ENCODE data around the gene KDM5D.

KDM5D gene

DNA sequence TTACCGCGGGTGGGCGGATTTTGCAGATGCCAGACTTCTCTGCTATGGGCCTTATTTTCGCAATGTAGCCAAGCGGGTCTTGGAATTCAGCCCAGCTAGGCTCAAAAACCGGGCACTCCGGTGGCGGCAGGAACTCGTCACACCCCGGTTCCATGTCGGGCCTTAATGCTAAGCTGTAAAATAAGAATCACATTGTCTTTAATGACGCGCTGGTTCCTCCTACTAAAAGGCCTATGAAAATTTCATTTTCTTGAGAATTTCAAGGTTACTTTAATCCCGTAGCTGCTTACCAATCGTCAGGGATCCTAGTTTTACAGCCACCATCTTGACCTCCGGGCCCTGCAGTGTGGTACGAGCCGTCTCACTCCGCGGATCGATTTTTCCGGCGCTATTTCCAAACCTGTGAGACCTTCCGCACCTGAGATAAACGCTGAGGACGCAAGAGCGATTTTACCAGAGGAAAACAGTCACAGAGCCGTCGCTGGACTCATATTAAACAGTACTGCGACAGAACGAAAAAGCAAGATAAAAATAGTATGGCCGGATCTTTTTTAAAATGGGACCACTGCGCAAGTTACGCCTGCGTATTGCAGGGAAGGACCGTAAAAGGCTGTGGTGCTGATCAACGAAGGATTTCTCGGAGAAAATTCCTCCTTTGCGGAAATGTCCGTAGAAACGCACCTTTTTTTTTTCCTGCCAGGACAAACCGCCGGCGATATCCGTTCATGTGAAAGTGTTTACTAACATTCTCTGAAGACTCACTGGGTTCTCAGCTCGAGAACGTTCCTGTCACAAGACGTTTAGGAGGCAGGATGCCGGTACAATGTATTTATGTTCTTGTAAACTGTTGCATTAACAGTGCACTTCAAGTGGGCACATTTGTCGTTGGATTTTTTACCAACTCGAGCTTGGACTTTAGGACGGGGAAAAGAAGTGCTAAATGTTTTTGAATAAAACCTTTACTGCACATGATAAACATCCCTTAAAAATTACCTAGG is at the start of gene KDM5D:
KDM5D (minus strand) TSS at position 346 of the 998 bp plus-strand sequence; CDS start at position 154, 192 bp downstream.
- peak; percentile 85 for DNase-seq

DNA sequence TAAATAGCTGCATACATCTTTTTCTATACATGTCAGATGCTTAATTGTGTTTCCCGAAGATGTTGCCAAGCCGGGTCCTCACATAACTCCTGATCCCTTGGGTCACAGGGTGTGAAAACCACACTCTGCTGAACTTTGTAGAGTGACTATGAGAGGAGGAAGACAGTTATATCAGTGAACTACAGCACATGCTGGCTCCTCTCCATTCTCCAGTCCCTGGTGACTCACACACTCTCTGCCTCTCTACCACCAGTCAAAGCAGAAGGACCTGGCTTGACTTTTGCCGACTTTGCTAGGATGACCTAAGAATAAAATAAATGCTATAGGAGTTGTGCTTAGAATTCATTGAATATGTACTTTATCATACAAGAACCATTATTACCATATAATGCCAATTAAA is 23.8 kb upstream of the KDM5D start:
- no peak for DNase-seq

DNA sequence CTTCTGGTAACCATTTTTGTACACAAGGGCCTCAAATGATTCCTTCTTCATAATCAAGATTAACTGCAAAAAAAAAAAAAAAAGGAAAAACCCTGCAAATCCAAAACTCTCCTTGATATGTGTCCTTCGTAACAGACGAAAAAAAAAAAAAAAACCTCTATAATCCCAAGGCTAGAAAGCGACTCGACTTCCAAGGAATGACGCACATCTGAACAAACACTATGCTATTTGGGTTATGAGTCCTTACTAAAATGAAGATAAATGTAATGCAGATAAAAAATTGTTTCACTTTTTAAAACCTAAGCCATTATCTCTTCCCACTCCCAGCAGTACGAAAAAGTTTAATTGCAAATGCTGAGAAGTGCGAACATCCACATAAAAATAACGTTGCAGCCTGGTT is 1.2 kb downstream of the KDM5D start:
- no peak for DNase-seq

DNA sequence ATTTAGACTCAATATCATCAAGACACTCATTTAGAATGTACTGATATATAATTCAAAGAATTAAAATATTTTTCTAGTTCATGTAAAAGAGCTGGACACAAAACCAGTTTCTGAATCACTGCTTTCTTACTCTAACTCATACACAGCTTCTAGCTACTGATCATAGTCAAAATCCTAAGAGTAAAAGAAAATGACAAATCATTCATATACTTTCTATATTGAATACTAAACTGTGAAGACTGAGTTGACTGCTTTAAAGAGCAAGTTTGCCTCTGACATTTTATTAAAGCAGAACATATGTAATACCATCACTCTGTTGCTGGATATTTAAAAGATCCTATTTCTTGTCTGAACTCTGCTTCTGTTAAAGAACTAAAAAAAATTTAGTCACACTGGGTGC is 2.4 kb downstream of the KDM5D start:
- DNase-seq, result no peak

DNA sequence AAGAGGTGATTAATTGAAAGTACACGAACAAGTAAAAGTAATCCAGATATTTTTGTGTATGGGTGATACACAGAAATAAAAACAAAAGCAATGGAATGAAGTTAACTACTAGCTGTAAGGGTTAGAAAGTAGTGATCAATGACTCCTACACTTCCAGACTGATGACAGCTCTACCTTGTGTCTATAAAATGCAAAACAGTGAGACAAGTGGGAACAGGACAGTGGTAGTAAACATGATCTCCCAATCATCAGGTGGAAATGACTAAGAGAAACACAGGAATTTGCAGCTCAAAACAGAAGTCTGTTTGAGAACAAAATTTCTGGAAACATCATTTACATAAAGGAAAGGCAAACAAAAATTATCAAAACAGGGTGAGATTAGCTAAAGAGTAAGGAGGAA is 10.1 kb downstream of the KDM5D start:
- no peak for DNase-seq

DNA sequence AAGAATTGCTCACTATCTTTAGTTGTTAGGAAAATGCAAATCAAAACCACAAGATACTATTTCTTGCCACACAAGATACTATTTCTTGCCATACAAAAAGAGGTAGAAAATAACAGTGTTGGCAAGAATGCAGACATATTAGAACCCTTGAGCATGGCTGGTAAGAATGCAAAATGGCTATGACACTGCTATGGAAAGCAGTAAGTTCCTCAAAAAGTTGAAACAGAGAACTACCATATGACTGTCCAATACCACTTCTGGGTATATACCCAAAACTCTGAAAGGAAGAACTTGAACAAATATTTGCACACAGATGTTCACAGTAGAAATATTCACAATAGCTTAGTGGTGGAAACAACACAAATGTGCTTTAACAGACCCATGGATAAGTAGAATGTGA is 26.6 kb downstream of the KDM5D start:
- DNase-seq, result no peak

DNA sequence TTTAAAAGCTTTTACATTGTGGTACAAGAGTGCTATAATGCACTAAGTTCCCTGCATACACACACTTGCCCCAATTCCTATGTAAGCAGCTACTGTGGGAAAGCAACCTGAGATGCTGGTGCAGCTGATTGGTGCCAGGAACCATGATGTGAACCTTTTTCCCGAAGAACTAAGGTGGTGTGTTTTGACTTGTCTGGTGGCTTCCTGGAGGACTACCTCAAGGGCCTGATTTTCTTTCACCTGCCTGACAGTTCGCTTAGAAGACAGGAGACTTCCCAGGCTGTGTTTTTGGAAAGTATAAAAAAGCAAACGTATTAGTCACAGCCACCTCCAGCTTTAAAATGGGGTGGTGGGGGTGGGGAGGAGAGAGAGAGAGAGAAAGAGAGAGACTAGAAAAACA is 27.4 kb downstream of the KDM5D start:
- DNase-seq, result no peak

DNA sequence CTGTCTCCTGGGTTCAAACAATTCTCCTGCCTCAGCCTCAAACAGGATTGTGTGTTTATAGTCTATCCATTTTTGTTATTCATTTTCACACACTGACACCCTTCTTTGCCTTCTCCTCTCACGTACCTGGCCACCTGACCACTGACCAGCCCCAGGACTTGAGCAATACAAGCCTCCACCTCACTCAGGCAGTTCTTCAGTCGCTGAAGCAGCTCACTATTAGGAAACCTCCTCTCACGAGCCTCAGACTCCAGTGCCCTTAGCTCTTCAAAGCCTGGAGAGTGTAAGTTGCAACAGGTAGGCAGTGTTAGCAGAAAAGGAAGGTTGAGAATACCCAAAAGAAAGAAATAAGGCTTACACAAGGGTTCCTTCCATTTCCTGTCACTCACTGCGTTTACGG is 29.3 kb downstream of the KDM5D start:
- DNase-seq, result no peak

DNA sequence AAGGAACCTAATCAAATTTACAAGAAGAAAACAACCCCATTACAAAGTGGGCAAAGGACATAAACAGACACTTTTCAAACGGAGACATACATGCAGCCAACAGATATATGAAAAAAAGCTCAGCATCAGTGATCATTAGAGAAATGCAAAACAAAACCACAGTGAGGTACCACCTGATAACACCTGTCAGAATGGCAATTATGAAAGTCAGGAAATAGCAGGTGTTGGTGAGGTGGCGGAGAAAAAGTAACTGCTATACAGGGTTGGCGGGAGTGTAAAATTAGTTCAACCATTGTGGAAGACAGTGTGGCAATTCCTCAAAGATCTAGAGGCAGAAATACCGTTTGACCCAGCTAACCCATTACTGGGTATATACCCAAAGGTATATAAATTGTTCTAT is 31.1 kb downstream of the KDM5D start:
- no peak for DNase-seq

DNA sequence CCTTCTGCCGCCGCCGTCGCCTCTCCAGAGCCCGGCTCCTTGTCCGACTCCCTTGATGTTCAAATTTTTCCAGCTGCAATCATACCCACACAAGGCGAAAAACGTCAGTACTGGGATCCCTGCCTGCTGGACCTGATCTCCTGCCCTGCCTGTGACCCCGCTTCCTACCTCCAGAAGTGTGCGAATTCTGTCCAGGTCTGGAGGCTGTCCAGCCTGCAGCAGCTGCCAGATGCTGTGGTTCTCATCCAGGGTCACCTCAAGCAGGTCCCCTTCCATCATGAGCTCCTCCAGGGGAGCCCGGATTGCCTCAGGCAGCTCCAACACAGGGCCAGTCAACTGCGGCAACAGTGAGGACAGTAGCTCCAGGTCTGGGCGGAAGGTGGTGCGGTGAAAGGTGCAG is 38.3 kb downstream of the KDM5D start:
- no peak for DNase-seq

DNA sequence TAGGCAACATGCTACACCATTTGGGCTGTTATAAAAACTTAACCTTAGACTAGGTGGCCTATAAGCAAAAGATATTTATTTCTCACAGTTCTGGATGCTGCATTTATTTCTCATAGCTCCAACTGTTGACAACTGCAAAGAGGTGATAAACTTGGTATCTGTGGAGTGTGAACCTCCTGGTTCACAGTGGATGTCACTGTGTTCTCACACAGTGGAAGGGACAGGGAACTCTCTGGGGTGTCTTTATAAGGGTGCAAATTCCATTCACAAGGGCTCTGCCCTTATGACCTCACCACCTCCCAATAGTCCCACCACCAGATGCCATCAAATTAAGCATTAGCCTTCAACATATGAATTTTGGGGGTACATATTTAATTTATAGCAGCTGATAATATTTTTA is 46.0 kb downstream of the KDM5D start:
- no peak for DNase-seq

DNA sequence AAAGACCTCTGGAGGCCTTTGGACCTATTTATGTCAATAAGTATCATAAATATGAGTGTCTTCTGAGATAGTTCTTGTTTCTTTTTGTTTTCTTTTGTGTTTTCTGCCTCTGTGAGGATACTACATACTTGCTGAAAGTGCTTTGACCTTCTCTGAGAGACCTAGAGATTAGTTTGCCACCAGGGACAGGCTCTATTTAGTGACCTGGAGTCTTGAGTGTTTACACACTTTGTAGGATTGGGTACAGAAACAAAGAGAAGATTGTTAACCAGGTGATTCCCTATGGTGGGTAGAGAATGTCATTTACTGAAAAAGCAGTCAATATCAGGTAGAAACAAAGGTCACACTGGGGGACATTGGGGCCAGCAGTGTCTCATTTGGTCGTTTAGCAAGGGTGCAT is 63.7 kb downstream of the KDM5D start:
- DNase-seq, result no peak

Data from activated effector memory CD4-positive, alpha-beta T cell treated with anti-CD3 and anti-CD28 coated beads, Interleukin-2, amount 50 U/mL, for 16 hours (primary cell).